Loucy (cell line): ENCODE measurements around the gene ACRV1.

Experiments used
- H2AFZ ChIP-seq: fragments of 200-600 bp; sonication (generic); 2 replicates; pipeline ENCODE4 v1.6.0; 2016; ENCODE audit warnings: antibody characterized with exemption, mild to moderate bottlenecking, low read length, moderate library complexity
- H3F3A ChIP-seq: fragments of 200-600 bp; 2 replicates; pipeline ENCODE4 v1.6.0; 2016; ENCODE audit warnings: antibody characterized with exemption, low read depth, mild to moderate bottlenecking
- H3K27me3 ChIP-seq: fragments of 200-600 bp; sonication (generic); 2 replicates; pipeline ENCODE4 v1.6.1; 2014; ENCODE audit warnings: low read length, mild to moderate bottlenecking; ENCODE audit not compliant: insufficient read depth, poor library complexity, severe bottlenecking
- H3K36me3 ChIP-seq: fragments of 200-600 bp; sonication (generic); 2 replicates; pipeline ENCODE4 v1.6.1; 2016; ENCODE audit warnings: low read length; ENCODE audit not compliant: insufficient read depth
- H3K4me1 ChIP-seq: fragments of 200-600 bp; sonication (generic); 2 replicates; pipeline ENCODE4 v1.5.1; 2014; ENCODE audit warnings: low read length, mild to moderate bottlenecking; ENCODE audit not compliant: insufficient read depth, poor library complexity, severe bottlenecking
- H3K4me2 ChIP-seq: fragments of 200-600 bp; sonication (generic); 2 replicates; pipeline ENCODE4 v1.6.0; 2014; ENCODE audit warnings: antibody characterized with exemption, low read length, low read depth, mild to moderate bottlenecking; ENCODE audit not compliant: poor library complexity, severe bottlenecking
- H3K4me3 ChIP-seq: fragments of 200-600 bp; sonication (generic); 2 replicates; pipeline ENCODE4 v1.5.1; 2014; ENCODE audit warnings: low read length, mild to moderate bottlenecking, mixed read lengths; ENCODE audit not compliant: poor library complexity, severe bottlenecking
- H3K79me2 ChIP-seq: fragments of 200-600 bp; sonication (generic); 2 replicates; pipeline ENCODE4 v1.6.1; 2014; ENCODE audit warnings: low read length; ENCODE audit not compliant: insufficient read depth
- H3K9ac ChIP-seq: fragments of 200-600 bp; sonication (generic); 2 replicates; pipeline ENCODE4 v1.6.0; 2014; ENCODE audit warnings: mild to moderate bottlenecking, low read depth, low read length, moderate library complexity; ENCODE audit not compliant: poor library complexity, severe bottlenecking
- H3K9me2 ChIP-seq: fragments of 200-600 bp; sonication (generic); replicated peaks from 2 replicates; pipeline ENCODE4 v1.6.1; 2016; ENCODE audit warnings: low read depth, low read length, mixed read lengths
- H3K9me3 ChIP-seq: fragments of 200-600 bp; sonication (generic); 2 replicates; pipeline ENCODE4 v1.6.1; 2014; ENCODE audit warnings: mild to moderate bottlenecking, antibody characterized with exemption, low read length, low read depth; ENCODE audit not compliant: insufficient read depth
- H4K20me1 ChIP-seq: fragments of 200-600 bp; sonication (generic); 2 replicates; pipeline ENCODE4 v1.6.0; 2014; ENCODE audit warnings: antibody characterized with exemption, low read length, mild to moderate bottlenecking; ENCODE audit not compliant: insufficient read depth, poor library complexity, severe bottlenecking
- EZH2phosphoT487 ChIP-seq: fragments of 200-600 bp; IDR thresholded peaks from 2 replicates; pipeline ENCODE4 v1.6.1; 2018; ENCODE audit warnings: antibody characterized with exemption, mild to moderate bottlenecking, moderate library complexity, borderline replicate concordance
- TF ChIP-seq, protein P1 (sequence below): fragments of 200-600 bp; sonication (generic); conservative IDR thresholded peaks from 2 replicates; pipeline ENCODE4 v1.5.1; 2014; ENCODE audit warnings: mild to moderate bottlenecking, antibody characterized with exemption, low read length

The ACRV1 gene

DNA sequence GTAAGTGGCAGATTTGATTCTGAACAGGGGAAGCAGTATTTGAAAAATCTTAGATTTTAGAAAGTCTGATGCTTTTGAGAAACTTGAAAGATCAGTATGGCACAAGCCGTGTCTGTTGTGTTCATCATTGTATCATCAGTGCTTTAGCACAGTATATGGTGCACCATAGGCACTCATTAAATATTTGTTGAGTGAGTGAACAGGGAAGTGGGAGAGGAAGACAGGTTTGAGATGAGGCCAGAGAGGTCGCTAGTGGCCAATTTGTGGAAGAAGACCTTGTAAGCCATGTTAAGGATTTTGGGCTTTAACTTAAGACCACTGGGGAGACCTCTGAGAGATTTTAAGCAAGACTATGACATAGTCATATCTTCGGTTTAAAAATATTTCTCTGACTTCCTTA lies 42.8 kb downstream of the ACRV1 start:
- TF ChIP-seq, protein P1, sequence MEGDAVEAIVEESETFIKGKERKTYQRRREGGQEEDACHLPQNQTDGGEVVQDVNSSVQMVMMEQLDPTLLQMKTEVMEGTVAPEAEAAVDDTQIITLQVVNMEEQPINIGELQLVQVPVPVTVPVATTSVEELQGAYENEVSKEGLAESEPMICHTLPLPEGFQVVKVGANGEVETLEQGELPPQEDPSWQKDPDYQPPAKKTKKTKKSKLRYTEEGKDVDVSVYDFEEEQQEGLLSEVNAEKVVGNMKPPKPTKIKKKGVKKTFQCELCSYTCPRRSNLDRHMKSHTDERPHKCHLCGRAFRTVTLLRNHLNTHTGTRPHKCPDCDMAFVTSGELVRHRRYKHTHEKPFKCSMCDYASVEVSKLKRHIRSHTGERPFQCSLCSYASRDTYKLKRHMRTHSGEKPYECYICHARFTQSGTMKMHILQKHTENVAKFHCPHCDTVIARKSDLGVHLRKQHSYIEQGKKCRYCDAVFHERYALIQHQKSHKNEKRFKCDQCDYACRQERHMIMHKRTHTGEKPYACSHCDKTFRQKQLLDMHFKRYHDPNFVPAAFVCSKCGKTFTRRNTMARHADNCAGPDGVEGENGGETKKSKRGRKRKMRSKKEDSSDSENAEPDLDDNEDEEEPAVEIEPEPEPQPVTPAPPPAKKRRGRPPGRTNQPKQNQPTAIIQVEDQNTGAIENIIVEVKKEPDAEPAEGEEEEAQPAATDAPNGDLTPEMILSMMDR, result 0 out of 2 replicates have a peak, but pooled peaks have one; percentile 16
- TF ChIP-seq EZH2phosphoT487, result no peak
- H3K79me2 ChIP-seq, result peaks cover 23% of the 10 kb centered on the region

DNA sequence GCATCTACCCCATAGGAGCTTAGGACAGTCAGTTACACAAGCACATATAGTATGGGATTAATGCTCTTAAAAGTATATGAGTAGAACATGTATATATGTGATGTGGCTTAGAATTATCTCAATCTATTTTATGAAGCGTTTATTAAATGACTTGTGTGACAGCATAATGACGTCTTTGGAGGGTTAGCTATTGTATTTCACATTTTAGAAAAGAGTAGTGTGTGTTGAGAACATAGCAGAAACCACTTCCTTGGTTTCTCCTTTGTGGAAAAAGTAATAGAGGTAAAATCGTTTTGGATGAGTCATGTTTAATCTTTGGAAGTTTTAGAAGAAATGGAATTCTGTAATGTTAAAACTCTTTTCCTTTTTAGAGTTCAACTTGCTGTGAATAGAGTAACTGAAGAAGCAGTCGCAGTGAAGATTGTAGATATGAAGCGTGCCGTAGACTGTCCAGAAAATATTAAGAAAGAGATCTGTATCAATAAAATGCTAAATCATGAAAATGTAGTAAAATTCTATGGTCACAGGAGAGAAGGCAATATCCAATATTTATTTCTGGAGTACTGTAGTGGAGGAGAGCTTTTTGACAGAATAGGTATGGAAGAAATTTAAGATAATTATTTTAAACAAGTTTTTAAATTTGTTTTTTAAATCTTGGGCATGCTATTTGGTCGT lies 53.3 kb downstream of the ACRV1 start:
- Histone ChIP-seq H3K9me3 (no peaks in the 10 kb centered on the region), H3K4me3 (peak overlapping the region; percentile 94), H3F3A (no peaks in the 10 kb centered on the region; the same call in 1 of the 2 replicates), H3K36me3 (peaks cover 13% of the 10 kb centered on the region; the same call in 1 of the 2 replicates), H3K79me2 (peaks cover 59% of the 10 kb centered on the region), H3K4me1 (peaks cover 44% of the 10 kb centered on the region), H2AFZ (no peak overlapping the region), H3K4me2 (peak overlapping the region; percentile 92), H3K9me2 (no peaks in the 10 kb centered on the region), H3K9ac (peak overlapping the region; percentile 91), H3K27me3 (no peaks in the 10 kb centered on the region), H4K20me1 (peaks cover 56% of the 10 kb centered on the region)
- no peak for TF ChIP-seq EZH2phosphoT487
- TF ChIP-seq, protein P1, result no peak

More for the DNA sequence above, 42.8 kb downstream of the ACRV1 start:
- no peak overlapping the region for H3K4me2 ChIP-seq
- H3K9me2 ChIP-seq, result no peaks in the 10 kb centered on the region
- H3K9me3 ChIP-seq, result no peaks in the 10 kb centered on the region
- H3K27me3 ChIP-seq, result no peaks in the 10 kb centered on the region
- peaks cover 15% of the 10 kb centered on the region for H3K4me1 ChIP-seq
- H3F3A ChIP-seq, result no peaks in the 10 kb centered on the region
- no peak overlapping the region for H3K9ac ChIP-seq
- peaks cover 78% of the 10 kb centered on the region for H3K36me3 ChIP-seq
- H2AFZ ChIP-seq, result no peak overlapping the region
- H4K20me1 ChIP-seq, result peaks cover 31% of the 10 kb centered on the region
- no peak overlapping the region for H3K4me3 ChIP-seq

DNA sequence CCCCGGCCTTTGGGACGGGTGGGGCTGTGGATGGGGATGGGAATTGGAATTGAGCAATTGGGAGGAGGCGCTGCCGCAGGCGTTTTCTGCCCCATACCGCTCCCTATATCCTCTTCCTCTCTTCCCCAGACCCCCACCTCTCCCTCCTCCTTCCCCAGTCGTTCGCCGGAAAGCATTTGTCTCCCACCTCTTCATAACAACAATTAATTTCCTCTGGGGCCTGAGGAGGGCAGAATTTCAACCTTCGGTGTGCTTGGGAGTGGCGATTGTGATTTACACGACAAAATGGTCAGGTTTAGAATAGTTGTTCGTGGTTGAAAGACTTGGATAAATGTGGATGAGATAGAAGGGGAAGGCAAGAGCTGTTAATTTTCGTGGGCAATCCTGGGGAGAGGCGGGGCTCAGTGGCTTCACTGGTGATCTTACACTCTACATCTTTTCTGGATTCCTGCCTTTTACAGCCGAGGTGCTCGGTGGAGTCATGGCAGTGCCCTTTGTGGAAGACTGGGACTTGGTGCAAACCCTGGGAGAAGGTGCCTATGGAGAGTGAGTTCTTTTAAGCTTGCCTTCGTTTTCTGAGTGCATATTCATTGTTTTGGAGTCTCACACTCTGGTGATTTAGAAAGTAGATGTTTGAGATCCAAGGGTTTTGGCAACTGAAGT lies 54.2 kb downstream of the ACRV1 start:
- no peak for TF ChIP-seq EZH2phosphoT487
- TF ChIP-seq, protein P1, result peak; percentile 67
- peak overlapping the region; percentile 91 for H3K9ac ChIP-seq
- no peaks in the 10 kb centered on the region for H3K9me2 ChIP-seq
- H2AFZ ChIP-seq, result peak overlapping the region; percentile 91
- no peaks in the 10 kb centered on the region for H3K9me3 ChIP-seq
- no peaks in the 10 kb centered on the region; the same call in 1 of the 2 replicates for H3F3A ChIP-seq
- H4K20me1 ChIP-seq, result peaks cover 46% of the 10 kb centered on the region
- H3K4me1 ChIP-seq, result peaks cover 35% of the 10 kb centered on the region
- H3K4me2 ChIP-seq, result peak overlapping the region; percentile 92
- H3K79me2 ChIP-seq, result peaks cover 50% of the 10 kb centered on the region
- peak overlapping the region; percentile 94 for H3K4me3 ChIP-seq
- H3K36me3 ChIP-seq, result peaks cover 19% of the 10 kb centered on the region; the same call in 1 of the 2 replicates
- H3K27me3 ChIP-seq, result no peaks in the 10 kb centered on the region
